ENCODE data around the gene SOX18. TPM values are rescaled to one million over a fixed set of nuclear protein-coding genes. Genes with fewer than 3 reads are reported as not detected.

The SOX18 gene
- total and polyA plus RNA-seq, 2 of the 8 experiments (the other 6 are each of a cell fraction or from before 2014, with no cell fraction given) = 0.09 TPM; not detected in 1

DNA sequence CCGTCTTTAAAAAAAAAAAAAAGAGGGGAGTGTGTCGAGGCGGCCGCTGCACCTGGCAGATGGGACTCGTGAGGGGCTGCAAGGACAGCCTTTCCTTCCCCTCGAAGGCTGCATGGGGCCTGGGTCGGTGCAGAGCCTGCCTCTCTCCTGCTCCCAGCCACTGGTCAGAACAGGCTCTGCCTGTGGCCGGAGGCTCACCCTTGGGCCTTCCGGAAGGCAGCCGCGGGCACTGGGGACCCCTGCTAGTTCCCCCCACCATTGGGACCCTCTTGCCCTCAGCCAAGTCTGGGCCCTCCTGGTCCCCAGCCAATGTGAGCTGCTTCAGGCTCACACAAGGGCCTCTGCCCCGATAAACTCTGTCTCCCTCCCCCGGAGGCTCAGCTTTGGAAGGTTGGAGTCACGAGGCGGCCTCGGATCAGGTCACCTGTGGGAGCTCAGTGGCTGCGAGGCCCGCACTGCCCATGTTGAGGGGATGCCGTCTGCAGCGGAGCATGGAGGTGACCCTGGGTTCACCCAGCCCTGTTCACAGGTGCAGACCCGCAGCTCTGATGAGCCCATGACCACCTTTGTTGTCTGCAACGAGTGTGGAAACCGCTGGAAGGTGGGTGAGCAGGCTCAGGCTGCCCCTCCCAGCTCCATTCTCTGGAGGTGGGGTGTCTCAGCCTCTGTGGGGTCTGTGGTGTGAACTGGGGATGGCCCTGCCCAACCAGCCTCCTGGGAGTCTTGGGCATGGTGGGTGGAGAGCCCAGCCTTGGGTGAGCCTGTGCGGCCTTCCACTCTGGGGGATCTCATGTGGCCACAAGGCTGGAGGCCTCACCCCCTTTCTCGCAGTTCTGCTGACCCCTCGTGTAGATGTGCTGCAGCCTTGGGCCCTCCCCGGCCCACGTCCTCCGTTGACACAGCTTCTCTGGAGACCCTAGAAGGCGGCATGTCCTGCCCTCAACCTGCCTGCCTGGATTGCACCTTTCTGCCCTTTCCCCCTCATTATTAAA, 22.2 kb upstream of the SOX18 start:
- H3K9ac ChIP-seq (replicated peaks in 1 of 4; ENCODE audit: extremely low read depth in 1 of 4, low read depth in 3 of 4, low read length in 3 of 4) = no peak overlapping the region
- no peak overlapping the region for H3K4ac ChIP-seq (replicated peaks; ENCODE audit: insufficient read length, low read depth, low read length)
- H3K4me3 ChIP-seq (ENCODE audit: extremely low read depth in 1 of 4, insufficient read depth in 2 of 4, low read depth in 3 of 4, low read length in 4 of 4) = no peak overlapping the region
- ChIA-PET CTCF (ENCODE audit: partially characterized antibody) (interaction anchor here (0.6 to 1.6 kb wide), 12 partner anchors 9 to 533 kb away, joined by 3 to 7 read pairs (median 4); partner anchors contain the start of gene TCEA2), POLR2A (ENCODE audit: partially characterized antibody) (interaction anchor here (0.7 to 2.0 kb wide), 5 partner anchors 9 to 36 kb away, joined by 3 to 5 read pairs (median 4); partner anchors contain the start of genes C20orf204 and TCEA2)
- no peaks in the 10 kb centered on the region for H3K79me2 ChIP-seq (ENCODE audit: control insufficient read depth in 1 of 2, insufficient read depth in 2 of 2, low read length in 2 of 2)
- no peaks in the 10 kb centered on the region for H3K9me3 ChIP-seq (ENCODE audit: insufficient read depth in 2 of 2, low read depth in 1 of 2, low read length in 1 of 2)
- H4K8ac ChIP-seq (ENCODE audit: extremely low read depth, insufficient read depth, low read length) = peak overlapping the region; percentile 38; the same call in 1 of the 2 replicates
- peaks cover 0 to 9% (median under 1%) of the 10 kb centered on the region in 4 experiments; a peak in 3 of 7 replicates for H3K4me1 ChIP-seq (replicated peaks in 1 of 4; ENCODE audit: control insufficient read depth in 3 of 4, insufficient read depth in 4 of 4, low read length in 3 of 4)
- H2BK5ac ChIP-seq (ENCODE audit: low read depth, low read length) = no peak overlapping the region
- no peak overlapping the region; the same call in 1 of the 2 replicates for H3K27ac ChIP-seq (ENCODE audit: low read depth, low read length)
- no peak overlapping the region for H2AK5ac ChIP-seq (ENCODE audit: low read depth, low read length)
- H3K27me3 ChIP-seq (replicated peaks in 1 of 4; ENCODE audit: control insufficient read depth in 3 of 4, extremely low read depth in 1 of 4, insufficient read depth in 3 of 4, low read length in 3 of 4) = no peaks in the 10 kb centered on the region
- FAIRE-seq = no peak
- H3K4me2 ChIP-seq (ENCODE audit: insufficient read depth in 1 of 2, low read depth in 2 of 2, low read length in 2 of 2) = no peak overlapping the region
- no peaks in the 10 kb centered on the region for H3K23me2 ChIP-seq (ENCODE audit: low read depth, low read length)
- H3K23ac ChIP-seq (ENCODE audit: insufficient read length) = no peak overlapping the region
- no peak overlapping the region for H2BK15ac ChIP-seq (ENCODE audit: low read length)
- no peak overlapping the region for H2BK20ac ChIP-seq (ENCODE audit: low read length)
- H3K36me3 ChIP-seq (ENCODE audit: control insufficient read depth in 2 of 4, insufficient read depth in 4 of 4, low read length in 3 of 4) = peaks cover 0 to 8% (median 3%) of the 10 kb centered on the region in 4 experiments; a peak in 3 of 8 replicates
- H4K91ac ChIP-seq (replicated peaks; ENCODE audit: insufficient read length, low read length) = no peak overlapping the region
- no peak overlapping the region for H3K14ac ChIP-seq (ENCODE audit: insufficient read length)
- H4K5ac ChIP-seq (ENCODE audit: insufficient read length, low read depth, low read length) = no peak overlapping the region
- H3K79me1 ChIP-seq (ENCODE audit: low read depth, low read length) = 0 out of 2 replicates have a peak, but pooled peaks cover 3% of the 10 kb centered on the region
- H3K18ac ChIP-seq (ENCODE audit: extremely low read depth, low read length) = no peak overlapping the region
- no peak overlapping the region for H2BK12ac ChIP-seq (ENCODE audit: low read depth, low read length)
- no peak overlapping the region for H2BK120ac ChIP-seq (replicated peaks; ENCODE audit: low read depth, low read length)
- no peak for DNase-seq (ENCODE audit: low read depth in 1 of 2, low spot score in 2 of 2)
- WGBS, 2 experiments (ENCODE audit: extremely low coverage in 1 of 2, insufficient coverage in 1 of 2, insufficient read length in 1 of 2, insufficient replicate concordance in 2 of 2, low coverage in 1 of 2, low lambda C conversion rate in 2 of 2, missing lambda C conversion rate in 1 of 2) = 88% methylated on average over 24 of the region's 30 CpGs; no CpG with 5 or more reads in 1 of the 2 experiments
- peaks cover 0 to 8% of the 10 kb centered on the region in 2 experiments for H4K20me1 ChIP-seq (replicated peaks in 1 of 2; ENCODE audit: control insufficient read depth in 1 of 2, insufficient read depth in 2 of 2, low read length in 2 of 2)
- no peak overlapping the region for H2AFZ ChIP-seq (ENCODE audit: low read length)
- H3K56ac ChIP-seq (replicated peaks; ENCODE audit: insufficient read length, low read depth, low read length) = no peak overlapping the region
- TF ChIP-seq GTF2F1 (IDR thresholded peaks at IDR 0.05; ENCODE audit: borderline replicate concordance, low read depth, low read length) (no peak), KDM1A (IDR thresholded peaks at IDR 0.05; ENCODE audit: borderline replicate concordance, low read length) (no peak), EP300 (IDR thresholded peaks at IDR 0.05; ENCODE audit: borderline replicate concordance in 1 of 2, low read depth in 2 of 2, low read length in 2 of 2) (no peak), PHF8 (conservative IDR thresholded peaks at IDR 0.05; ENCODE audit: low read depth, low read length) (no peak), CHD1 (IDR thresholded peaks at IDR 0.05; ENCODE audit: low read depth, low read length) (no peak), SIRT6 (IDR thresholded peaks at IDR 0.05; ENCODE audit: low read length) (no peak), RNF2 (IDR thresholded peaks at IDR 0.05; ENCODE audit: borderline replicate concordance, low read depth, low read length, missing control alignments, poor library complexity, severe bottlenecking) (no peak), KDM5A (IDR thresholded peaks at IDR 0.05; ENCODE audit: low read length) (no peak), KDM4A (IDR thresholded peaks at IDR 0.05; ENCODE audit: low read depth, low read length, severe bottlenecking) (no peak), TBP (IDR thresholded peaks at IDR 0.05; ENCODE audit: low read depth, low read length) (no peak)

Measured in H1 (cell line).